NK-92 treated with Interleukin-12 subunit alpha and Interleukin-12 subunit beta, amount 100 ng/mL, for 24 hours (cell line): Measurements from ENCODE around the gene ZNF189.

ENCODE experiments used
- DNase-seq: peaks from one replicate; lab custom pipeline; 2025; lab: John Stamatoyannopoulos, UW

Gene ZNF189

DNA sequence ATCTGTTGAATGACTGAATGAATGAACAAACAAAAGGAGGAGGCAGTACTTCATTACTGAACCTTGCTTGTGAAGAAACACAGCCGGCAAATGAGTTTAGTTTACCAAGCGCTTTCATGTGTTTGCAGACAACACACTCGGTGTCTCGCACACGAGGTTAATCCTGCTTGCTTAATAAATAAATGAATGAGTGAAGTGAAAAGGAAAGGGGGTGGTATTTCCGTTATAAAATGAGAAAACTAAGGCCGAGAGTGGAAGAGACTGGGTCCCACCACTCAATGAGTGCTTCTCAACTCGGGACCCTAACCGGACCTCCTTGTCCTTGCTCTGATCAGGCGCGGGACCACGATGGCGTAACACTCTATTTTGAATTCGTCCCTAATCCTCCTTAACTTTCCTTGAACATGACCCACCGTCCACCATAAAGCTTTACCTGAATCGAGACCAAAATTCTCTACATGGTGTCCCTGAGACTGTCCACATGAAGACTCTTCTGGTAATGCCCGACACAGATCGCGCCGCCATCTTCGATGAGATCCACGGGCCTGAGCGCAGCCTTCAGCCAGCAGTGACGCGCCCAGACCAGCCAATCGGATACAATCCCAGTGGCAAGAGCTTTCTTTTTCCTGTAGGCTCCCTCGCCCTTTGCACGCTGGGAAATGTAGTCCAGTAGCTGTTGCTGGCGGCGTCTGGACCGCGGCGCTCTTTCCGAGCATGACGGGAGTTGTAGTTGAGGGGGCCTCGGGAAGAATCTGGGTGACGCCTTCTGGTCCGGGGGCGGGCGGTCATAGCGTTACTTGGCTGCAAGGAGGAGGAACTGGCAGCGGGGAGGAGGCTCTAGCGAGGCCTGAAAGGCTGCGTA is at the start of gene ZNF189, which contains the start of gene MRPL50:
Gene ZNF189 (plus strand): TSS at position 784 of the 862 bp plus-strand sequence. CDS start 306 bp downstream, outside the sequence.
Gene MRPL50 (minus strand): TSS at position 551 of the 862 bp plus-strand sequence. CDS start 26 bp downstream, at position 525.
- peak; percentile 92 for DNase-seq

DNA sequence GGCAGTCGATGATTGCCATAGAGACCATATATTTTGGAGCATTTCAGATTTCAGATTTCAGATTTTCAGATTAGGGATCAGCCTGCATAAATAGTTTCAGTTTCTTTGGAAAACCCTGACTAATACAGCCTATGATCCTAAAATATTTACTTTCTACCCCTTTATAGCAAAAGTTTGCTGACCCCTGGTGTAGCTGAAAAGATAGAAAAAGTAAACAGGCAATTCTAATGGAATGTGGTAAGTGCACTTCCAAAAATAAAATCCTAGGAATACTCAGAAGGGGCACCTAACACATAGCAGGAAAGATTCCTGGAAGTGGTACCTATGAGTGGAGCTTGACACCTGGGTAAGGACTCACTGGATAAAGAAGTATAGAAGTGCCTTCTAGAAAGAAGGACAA is 48.4 kb upstream of the ZNF189 start:
- DNase-seq: no peak

DNA sequence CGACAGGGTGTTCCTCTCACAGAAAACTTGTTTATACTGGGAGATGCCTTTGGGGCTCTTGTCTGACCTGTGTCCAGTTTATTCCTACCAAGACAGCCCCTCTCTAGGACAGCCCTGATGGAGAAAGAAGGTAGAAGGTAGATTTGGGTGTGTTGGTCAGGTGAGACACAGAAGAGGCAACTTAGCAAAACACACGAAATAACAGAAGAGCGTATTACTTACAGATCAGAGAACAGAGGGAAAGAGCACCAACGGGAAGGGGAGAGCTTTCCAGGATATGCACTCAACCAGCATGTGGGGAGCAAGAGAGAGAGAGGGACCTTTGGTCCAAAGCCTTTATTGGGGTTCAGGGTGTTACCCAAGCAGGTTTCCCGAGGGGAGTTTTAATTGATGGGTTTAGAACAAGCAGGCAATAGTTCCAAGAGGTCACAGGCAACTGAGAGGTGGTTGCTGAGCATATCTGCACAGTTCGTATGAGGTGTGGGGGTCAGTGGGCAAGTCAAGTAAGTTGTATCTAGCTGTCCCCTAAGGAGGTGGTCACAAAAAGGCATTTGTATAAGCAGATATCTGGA is 45.7 kb upstream of the ZNF189 start:
- DNase-seq: no peak

DNA sequence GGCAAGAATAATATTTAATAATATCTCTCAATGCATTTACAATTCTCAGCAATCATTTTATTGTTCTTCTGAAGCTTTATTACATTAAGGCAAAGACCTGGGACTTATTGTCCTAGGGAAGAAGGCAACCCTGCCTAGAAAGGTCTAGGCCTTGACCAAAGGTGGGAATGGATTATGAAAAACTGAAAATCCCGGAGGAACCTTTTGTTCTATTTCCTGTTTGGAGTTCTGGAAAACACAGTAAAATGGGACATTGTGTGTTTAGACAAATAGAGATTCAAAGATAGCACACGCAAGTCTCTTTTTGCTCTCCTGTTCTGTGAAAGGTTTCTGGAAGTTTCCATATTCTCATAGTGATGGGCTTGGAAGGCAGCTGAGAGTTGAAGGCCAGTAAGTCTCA is 45.0 kb upstream of the ZNF189 start:
- no peak for DNase-seq

DNA sequence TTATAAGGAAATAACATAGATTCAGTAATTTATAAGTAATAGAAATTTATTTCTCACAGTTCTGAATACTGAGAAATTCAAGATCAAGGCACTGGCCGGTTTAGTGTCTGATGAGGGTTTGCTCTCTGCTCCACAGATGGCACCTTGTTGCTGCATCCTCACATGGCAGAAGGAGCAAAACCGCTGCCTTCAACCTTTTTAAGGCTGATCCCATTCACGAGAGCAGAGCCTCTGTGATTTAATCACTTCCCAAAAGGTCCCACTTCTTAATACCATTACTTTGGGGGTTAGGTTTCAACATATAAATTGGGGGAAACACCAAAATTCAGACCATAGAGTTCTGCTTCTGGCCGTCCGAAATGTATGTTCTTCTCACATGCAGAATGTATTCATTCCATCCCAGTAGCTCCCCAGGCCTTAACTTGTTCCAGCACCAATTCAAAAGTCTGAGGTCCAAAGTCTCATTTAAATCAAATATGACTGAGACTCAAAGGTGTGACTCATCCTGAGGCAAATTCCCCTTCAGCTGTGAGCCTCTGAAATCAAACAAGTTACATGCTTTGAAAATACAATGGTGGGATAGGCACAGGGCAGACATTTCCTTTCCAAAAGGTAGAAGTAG is 44.4 kb upstream of the ZNF189 start:
- no peak for DNase-seq

DNA sequence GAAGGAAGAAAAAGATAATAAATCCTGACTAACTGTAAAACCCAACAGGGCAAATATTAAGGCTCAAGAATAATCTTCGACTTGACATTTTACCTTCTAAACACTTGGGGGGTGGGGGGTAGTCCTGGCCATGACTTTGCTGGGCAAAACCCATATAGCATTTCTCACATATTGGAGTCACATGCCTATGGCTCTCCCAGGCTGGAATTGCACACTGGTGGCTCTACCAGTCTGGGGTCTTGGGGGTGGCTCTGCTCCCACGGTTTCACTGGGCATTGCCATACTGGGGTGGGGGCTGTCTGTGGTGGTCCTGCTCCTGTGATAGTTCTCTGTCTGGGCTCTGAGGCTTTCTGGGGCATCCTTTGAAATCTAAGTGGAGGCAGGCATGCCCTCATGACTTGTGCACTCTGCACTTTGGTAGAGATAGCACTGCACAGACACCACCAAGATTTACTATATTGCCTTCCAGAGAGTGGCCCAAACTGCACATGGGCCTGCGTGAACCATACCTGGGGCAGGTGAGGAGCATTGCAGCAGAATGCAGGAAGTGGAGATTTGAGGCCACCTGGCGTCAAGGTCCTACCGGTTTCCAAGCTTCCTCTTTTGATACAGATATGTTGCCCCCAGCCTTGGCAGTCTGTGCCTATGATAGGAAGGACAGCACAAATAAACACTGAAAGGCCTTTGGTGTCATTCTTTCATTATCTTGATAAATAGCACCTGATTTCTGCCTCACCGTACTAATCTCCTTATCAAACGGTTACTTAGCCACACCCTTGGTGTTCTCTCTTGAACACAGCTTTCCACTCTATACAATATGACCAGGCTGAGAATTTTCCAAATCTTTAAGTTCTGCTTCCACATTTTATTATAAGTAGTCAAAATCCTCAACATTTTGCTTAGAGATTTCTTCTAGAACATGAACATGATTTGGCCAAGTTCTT is 43.6 kb upstream of the ZNF189 start:
- DNase-seq: no peak

DNA sequence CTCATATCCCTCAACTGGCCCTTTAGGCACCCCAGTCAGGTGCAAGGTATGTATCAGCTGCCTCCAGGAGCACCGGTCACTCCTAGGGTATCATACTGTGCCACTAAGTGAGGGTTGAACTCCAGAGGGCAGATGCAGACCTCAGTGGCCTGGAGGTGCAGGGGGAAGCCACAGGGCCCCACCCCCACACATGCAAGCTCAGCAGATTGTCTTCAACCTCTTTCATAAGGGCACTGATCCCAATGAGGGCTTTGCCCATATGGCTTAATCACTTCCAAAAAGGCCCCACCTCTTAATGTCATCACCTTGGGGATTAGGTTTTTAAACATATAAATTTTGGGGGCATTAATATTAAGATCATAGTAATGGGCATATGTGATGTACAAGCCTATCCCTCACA is 42.0 kb upstream of the ZNF189 start:
- no peak for DNase-seq

DNA sequence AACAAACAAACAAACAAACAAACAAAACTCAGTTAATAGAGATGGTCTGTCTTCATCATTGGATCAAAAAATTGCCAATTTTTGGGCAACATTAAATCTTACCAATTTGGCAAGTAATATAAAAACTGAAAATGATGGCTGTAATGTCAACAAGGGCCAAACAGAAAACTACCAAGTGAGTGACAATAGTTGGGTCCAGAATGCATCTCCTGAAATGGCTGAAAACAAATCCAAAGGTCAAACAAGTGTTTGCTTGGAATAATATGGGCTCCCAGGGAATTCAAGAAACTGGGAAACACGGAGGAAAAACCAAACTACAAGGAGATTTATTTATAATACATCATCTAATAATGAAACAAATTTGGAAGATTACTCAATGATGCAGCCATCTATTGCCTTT is 39.0 kb upstream of the ZNF189 start:
- DNase-seq: no peak

DNA sequence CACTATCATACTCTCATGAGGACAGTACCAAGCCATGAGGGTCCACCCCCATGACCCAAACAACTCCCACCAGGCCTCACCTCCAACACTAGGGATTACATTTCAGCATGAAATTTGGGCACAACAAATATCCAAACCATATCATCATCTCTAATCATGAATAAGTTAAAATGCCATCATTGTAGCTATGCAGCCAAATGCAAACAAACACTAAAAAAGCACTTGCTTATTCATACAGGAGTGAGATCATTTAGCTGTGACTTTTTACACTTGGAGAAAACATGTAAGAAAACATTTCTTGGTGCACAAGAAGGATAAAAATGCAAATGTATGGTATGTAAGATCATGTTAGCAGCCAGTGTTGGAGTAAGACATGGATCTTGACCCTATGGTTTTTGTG is 38.0 kb upstream of the ZNF189 start:
- DNase-seq: no peak

DNA sequence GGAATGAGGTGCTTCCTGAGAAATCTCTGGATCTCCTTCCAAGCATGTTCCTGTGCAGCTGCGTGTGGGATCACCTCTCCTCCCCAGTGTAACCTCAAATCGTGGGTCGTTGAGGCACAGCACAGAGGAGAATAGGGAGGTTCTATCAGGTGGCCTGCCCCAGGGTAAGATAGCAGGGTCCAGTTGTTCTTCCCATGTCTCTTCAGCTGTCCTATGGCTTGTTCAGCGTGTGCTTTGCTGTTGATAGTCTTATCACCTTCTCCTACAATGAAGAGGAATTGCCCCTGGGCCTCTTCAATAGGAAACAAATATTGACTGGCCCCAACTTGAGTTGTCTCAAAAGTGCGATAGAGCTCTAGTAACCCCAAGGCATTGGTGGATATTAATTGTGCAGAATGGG is 36.2 kb upstream of the ZNF189 start:
- DNase-seq: no peak

DNA sequence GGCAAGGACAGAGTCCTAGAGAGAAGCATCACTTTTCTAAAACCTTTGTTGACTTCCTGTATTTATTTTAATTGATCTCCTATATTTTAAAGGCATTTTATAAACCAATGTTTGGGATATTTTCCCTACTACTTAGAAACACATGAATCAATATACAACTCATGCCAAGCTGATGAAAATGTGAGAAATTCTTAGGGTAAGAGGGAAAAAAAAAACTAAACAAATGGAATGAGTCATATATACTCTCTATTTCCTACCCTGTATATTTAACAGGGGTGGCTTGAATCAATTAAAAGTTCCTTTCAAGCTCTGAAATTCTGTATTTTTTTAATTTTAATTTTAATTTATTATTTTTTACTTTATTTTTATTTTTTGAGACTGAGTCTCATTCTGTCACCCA is 33.5 kb upstream of the ZNF189 start:
- DNase-seq: no peak

DNA sequence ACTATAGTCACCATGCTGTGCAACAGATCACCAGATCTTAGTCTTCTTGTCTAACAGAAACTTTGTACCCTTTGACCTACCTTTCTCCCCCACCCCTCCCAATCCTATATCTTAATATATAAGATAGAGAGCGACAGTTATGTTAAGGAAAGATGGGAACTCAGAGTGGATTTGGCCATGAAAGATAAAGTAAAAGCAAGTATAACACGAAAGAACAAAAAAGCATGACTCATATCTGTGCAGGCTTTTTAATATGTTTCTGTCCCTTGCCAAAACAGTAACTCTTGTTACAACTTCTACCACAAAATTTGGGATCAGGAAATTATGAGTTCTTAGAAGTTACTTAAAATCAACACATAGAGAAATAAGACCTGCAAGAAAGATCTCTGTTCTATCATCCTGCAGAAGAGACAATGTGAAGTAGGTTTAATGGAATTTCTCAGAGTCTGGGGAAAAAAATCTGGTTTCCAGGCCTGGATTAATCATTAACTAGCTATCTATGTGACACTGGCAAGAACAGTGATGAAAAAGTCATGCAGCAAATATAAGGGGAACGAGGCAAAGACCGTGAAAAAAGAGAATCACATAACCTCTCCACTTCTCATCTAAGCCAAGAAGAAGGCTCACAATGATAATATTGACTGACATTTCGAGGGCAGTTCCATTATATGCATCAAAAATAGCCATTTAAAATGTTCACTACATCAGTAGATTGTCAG is 32.5 kb upstream of the ZNF189 start:
- no peak for DNase-seq

DNA sequence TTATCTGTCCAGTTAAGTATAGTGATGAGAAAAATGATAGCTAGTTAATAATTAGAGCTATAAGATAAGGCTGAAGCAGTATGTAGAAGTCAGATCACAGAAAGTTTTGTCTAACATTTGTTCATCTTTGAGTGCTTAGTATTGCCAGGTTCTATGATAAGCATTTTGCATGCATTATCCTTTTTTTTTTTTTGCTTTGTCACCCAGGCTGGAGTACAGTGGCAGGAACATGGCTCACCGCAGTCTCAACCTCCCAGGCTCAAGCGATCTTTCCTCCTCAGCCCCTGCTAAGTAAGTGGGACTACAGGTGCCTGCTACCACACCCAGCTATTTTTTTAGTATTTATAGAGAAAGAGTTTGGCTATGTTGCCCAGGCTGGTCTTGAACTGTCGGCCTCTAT is 31.3 kb upstream of the ZNF189 start:
- no peak for DNase-seq

DNA sequence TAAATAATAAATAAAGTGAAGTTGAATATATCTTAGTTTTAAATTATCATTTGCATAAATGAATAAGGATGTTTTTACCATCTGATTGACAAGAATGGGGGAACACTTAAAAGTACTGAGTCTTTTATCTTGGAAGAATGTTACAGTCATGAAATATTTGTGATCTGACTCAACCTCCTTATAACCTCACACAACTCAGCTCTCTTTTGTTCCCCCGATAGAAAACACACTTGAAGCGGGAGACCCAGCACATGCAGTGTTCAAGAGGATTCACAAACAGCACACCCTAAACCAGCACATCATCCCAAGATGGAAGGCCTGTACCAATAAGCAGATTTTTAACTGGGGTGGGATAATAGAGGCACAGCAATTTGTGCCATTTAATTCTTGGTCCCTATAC is 29.4 kb upstream of the ZNF189 start:
- DNase-seq: no peak

DNA sequence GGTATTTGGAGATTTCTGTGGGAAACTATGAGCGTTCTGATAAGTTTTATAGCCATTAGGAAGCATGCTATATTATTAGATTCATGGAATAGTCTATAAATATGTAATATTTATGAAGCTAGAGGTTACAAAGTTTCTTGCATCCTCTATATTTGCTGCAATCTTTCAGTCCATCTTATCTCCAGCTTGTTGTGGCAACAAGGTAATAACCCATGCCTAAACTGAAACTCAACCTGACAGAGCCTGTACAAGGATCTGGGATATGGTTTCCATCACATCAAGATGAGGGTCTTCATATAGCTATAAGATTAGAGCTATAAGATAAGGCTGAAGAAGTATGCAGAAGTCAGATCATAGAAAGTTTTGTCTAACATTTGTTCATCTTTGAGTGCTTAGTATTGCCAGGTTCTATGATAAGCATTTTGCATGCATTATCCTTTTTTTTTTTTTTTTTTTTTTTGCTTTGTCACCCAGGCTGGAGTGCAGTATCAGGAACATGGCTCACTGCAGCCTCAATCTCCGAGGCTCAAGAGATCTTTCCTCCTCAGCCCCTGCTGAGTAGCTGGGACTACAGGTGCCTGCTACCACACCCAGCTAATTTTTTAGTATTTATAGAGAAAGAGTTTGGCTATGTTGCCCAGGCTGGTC is 28.6 kb upstream of the ZNF189 start:
- no peak for DNase-seq

DNA sequence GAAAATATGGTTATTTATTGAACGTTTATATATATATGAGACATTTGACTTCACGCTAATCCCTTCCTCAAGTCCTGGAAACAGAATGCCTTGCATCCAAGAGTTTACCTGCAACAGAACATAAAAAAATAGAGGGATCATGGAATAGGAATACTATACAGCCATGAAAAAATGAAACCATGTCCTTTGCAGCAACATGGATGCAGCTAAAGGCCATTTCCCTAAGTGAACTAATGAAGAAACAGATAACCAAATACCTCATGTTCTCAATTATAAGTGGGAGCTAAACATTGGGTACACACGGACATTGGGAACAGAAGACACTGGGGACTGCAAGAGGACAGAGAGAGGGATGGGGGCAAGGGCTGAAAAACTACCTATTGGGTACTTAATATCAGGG is 26.8 kb upstream of the ZNF189 start:
- no peak for DNase-seq

DNA sequence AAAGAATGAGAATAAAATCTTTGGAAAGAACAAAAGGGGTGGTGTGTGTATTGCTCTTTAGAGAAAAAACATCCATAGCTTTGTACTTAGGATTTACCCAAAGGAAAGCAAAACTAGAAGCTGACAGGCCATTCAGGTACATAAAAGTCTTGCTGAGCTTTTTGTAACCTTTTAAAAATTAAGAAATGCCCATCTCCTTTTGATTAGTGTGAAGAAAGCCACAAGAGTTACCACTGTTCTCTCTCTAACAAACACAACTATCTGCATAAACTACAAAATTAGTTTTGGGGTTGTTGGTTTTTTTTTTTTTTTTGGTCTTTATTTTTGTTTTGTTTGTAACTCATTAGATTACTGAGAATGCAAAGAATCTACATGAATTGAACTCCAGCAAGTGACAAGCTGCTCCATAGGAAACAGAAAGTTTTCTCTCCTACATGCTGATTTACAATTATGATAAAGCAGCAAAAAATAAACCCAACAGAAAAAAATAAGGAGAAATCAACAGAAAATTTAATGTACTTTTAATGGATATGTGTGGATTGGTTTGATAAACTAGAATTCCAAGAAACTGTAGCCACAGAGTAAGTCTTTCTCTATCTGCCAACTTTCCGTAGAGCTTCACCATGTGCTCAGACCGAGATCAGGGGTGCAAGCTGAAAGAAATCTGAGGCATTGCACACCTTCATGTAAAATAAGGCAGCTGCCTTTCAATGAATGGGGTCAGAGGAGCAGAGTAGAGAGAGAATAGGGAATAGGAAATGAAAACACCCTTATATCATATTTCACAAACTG is 26.1 kb upstream of the ZNF189 start:
- DNase-seq: no peak

DNA sequence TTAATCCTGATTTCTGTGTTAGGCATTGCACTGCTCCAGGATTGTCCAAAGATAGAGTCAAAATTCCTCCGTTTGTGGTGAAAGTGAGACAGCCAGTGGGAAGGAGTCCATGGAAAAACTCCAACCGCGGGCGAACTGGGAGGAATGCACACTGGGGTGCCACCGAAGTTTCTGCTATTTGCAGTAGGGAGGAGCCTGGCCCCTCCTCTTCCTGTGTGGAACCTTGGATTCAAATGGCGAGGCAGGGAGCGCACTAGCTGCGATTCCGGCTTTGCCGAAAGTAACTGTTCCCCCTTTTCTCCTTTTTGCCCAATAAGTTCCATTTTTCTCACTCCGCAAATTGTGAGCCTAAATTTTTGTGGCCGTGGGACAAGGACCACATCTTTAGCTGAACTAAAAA is 23.1 kb upstream of the ZNF189 start:
- no peak for DNase-seq

DNA sequence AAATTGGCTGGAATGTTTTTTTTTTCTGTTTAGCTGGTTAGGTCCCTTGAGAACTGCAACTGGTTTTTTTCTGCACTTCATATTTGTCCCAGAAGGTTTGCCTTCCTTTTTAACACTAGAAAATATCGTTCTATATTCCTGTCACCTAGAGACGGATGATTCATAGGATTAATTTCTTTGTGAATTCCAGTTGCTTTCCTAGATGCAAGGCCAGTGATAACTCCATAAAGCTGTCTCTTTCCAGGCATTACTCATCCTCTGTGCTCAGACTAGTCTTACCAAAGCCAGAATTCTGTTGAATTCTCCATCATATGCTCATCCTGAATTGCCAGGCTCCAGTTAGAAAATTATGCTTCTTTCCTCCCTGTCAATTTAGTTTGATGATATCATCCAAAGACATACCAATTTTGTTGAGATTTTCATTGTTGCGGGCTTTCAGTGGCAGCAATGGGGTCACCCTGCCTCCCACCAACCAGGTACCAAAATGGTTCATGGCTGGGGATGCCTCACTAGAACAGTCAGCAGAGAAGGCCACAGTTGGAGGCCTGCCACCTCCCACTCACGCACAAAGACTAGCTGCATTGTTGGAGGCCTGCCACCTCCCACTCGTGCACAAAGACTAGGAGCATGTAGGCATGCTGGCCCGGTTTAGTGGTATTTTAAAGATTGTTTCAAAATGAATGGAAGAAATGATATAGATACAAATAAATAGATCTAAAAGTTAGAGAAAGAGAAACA is 22.4 kb upstream of the ZNF189 start:
- no peak for DNase-seq
